HG03520 (cell line): Measurements from ENCODE around the gene YEATS2.

Experiments used
- ATAC-seq: cut with Tn5 transposase; IDR thresholded peaks from one replicate; pipeline ENCODE4 v1.9.1; 2021; ENCODE audit warnings: mild to moderate bottlenecking, moderate library complexity; ENCODE audit not compliant: unreplicated experiment

Gene YEATS2

DNA sequence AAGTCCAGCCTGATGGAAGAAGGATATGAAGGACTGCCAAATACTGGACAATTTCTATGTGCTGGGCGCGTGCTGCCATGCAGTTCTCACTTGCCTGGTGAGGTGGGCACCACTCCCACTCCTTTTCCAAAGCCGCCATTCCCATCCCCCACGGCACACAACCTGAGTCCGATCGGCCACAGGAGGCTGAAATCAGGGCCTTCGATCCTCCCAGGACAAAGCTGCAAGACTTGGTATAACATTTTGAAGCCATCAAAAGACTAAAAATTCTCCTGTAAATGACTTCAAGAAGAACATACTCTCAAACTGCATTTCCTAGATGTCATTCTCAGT is 130.9 kb downstream of the YEATS2 start:
- ATAC-seq: no peak

DNA sequence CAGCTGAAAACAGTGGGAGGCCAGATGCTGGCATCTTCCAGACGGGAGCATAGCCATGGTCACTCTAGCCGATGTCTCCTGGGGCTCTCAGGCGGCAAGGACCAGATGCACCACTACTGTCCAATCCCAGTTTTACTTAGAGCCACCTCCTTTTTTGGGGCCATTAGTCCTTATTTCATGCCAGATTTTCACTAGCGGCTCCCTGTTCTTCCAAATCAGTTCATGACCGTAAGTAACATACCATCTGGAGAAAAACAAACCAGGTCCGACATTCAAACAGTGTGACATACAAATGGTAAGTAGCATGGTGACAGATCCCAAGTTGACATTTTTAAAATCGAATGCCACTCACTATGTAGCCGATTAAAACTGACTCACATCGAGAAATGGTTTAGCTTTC is 131.9 kb downstream of the YEATS2 start:
- no peak for ATAC-seq

DNA sequence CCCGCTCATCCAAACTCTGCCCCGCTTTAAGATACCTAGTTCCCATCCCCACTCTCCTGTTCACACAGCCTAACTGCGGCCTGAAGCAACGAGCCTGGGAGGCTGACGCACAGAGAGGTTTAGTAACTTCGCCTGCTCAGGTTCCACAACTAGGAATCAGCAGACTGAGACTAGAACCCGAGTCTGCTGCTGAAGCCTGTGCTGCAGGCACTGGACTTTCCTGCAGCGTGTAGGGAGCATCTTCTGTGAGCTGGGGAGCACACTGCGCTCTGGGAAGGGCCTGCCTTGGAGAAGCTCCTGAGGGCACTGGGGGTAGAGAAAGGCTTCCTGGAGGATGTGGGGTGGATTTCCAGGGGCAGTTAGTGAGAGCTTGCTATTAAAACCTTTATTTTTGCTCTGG is 132.6 kb downstream of the YEATS2 start:
- ATAC-seq: no peak

DNA sequence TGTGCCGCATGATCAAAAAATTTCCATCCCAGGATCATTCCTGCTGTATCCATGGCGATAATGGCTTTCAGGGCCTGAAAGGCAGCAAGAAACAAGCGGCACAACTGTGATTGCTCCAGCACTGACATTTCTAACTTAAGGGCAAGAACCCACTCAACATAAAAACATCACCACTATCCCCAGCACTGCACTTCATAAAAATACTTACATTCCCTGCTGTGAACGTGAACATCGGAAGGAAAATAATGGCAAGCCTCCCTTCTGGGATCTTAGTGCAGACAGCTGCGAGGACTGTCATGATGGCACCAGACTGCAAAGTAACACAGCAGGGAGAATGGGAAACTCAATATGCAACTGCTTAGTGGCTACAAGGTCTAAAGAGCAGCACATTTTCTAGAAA is 135.9 kb downstream of the YEATS2 start:
- no peak for ATAC-seq

DNA sequence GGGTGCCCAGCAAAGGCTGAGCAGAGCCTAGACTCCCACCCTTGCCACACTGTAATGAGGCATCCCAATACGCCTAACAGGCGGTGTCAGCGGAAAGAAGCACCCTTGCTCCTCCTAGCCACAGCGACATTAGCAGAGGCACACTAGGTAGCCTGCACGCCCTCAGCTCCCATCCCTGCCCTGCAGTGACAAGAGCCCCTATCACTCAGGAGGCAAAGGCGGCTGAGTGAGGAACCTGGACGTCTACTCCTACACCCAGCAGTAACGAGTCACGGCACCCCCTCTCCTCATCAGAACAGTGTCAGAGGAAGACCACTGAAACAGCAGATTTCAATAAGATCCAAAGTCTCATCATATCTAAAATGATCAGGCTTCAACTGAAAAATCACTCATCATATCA is 139.8 kb downstream of the YEATS2 start:
- ATAC-seq: no peak

DNA sequence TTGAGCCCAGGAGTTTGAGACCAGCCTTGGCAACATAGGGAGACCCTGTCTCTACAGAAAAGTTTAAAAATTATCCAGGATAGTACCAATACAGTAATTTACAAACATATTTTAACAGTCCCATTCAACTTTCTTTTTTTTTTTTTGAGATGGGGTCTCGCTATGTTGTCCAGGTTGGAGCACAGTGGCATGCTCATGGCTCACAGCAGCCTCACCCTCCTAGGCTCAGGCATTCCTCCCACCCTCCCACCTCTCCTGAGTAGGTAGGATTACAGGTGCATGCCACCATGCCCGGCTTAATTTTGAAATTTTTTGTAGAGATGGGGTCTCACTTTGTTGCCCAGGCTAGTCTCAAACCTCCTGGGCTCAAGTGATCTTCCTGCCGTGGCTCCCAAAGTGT is 140.3 kb downstream of the YEATS2 start:
- no peak for ATAC-seq

DNA sequence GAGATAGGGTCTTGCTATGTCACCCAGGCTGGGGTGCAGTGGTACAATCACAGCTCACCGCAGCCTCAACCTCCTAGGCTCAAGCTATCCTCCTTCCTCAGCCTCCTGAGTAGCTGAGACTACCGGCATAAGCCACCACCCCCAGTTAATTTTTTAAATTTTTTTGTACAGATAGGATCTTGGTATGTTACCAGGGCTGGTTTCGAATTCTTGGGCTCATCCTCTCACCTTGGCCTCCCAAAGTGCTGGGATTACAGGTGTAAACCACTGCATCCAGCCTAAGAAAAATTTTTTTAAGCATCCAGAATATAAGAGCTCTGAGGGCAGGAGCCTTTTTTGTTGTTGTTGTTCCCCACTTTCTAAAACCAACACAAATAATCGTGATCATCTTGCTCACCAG is 142.2 kb downstream of the YEATS2 start:
- no peak for ATAC-seq

DNA sequence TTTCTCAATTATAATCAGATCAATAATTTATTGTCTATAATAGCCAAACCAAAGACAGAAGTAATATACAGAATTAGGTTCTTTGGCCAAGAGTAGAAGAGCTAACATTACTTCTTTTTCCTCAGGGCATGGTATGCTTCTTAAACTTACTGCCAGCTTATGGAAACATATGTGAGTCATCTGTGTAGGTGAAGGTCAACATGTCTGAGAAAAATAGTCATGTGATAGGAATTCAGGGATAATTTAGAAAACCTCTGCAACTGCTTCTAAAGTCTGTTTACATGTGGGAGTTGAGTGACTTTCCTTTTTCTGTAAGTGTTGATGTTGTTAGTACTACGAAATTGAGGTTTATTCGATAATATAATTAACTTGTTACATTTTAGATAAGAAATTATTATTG is 147.0 kb downstream of the YEATS2 start:
- no peak for ATAC-seq

DNA sequence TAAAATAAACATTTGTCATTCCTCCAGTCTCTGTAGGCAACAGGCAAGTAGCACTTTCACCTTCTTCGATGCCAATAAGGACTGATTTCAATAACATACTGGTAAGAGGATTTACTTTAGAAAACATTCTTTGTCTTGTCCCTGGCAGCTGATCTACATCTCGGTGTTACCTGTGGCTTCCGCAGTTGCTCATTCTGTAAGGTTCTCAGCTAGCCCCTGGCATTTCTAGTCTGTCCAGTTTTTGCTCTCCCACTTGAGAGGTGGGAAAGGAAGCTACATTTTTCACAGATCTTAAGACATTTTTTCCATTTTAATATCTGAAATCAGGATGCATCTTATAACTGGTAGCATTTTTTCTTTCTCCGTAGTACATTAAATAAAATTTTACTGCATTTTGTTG is 147.5 kb downstream of the YEATS2 start:
- no peak for ATAC-seq

DNA sequence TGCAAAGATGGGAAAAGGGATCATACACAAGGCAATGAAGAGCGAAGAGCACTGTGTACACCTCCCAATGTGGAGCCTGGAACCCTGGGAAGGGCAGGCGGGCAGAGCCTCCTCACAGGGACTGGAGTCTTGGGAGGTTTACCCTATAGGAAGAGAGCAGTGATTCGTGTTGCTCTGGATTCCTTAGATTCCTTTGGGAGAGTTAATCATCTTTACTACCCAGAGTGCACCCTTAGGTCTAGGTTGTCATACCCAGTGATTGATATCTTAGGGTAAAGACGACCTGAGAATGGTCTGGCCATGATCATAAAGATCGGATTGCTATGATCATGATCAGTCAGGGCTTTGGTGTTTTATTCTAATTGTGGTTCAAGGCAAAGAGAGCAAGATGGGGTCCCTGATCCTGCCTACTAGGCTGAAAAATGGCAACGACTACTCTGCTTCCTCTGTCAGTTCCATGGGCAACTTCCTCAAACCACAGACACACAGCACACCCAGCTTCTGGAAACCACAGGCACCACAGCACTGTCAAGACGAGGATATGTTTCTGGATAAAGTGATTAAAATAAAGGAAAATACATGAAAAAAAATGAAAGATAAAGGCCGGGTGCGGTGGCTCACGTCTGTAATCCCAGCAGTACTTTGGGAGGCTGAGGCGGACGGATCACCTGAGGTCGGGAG is 148.2 kb downstream of the YEATS2 start:
- no peak for ATAC-seq

DNA sequence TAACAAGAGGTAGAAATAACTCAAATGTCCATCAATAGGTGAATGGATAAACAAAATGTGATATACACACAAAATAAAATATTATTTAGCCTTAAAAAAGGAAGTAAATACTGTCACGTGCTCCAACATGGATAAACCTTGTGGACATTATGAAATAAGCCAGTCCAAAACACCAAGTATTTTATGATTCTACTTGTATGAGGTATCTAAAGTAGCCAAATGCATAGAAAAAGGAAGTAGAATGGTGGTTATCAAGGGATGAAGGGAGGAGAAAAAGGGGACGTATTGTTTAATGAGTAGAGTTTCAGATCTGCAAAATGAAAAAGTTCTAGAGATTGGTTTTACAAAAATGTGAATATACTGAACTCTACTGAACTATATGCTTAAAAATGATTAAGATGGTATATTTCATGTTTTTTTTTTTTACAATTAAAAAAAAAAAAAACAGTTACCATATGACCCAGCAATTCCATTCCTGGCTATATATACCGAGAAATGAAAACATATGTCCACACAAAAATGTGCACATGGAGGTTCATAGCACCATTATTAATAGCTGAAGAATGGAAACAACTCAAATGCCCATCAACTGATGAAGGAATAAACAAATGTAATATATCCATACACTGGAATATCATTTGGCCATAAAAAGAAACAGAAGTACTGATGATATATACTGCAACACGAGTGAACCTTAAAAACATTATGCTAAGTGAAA is 156.9 kb downstream of the YEATS2 start:
- no peak for ATAC-seq

DNA sequence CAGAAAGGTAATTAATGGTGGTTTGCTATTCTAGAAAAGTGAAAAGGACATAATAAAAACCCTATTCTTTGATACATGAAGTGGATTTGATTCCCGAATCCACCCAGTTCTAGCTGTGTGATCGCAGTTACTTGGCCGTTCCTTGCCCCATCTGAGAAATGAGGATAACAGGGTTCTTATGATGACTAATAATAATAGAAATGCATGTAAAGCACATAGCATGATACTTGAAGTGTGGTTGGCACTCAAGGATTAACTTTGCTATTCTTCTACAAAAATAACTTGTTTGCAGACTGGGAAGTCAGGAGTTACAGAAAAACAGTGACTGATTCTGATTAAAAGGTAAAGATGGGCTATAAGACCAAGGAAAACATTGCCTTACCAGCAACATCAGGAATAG is 160.3 kb downstream of the YEATS2 start:
- ATAC-seq: no peak
